Measurements from ENCODE around the gene CEP135.
"Not testable (repeated sequence)": the region's sequence is repeated elsewhere in the genome, so short reads cannot be mapped to it uniquely, and the experiment has no call there.

CEP135 gene

GRCh38 chr4:55964046-55964445, 15.3 kb downstream of the CEP135 start:
- H3K27me3 ChIP-seq (ENCODE audit: insufficient read depth, low read depth) = no peaks in the 10 kb centered on the region
- H3K4me1 ChIP-seq (ENCODE audit: low read depth, poor library complexity, severe bottlenecking) = no peaks in the 10 kb centered on the region
- no peaks in the 10 kb centered on the region for H3K79me2 ChIP-seq (ENCODE audit: insufficient read depth, low read depth)
- no peak overlapping the region for H2AFZ ChIP-seq (ENCODE audit: low read depth)
- H3K36me3 ChIP-seq (ENCODE audit: insufficient read depth) = 0 out of 2 replicates have a peak, but pooled peaks cover 2% of the 10 kb centered on the region
- H3K4me3 ChIP-seq (IDR thresholded peaks at IDR 0.05; ENCODE audit: insufficient read depth, low read depth, low read length) = no peak overlapping the region
- no peak overlapping the region for H3K27ac ChIP-seq
- no peak overlapping the region for H3K9ac ChIP-seq
- no peak overlapping the region for H3K4me2 ChIP-seq
- H4K20me1 ChIP-seq (ENCODE audit: insufficient read depth) = no peaks in the 10 kb centered on the region
- no peak for TF ChIP-seq CTCF (conservative IDR thresholded peaks at IDR 0.05; ENCODE audit: low read depth, low read length)

- Histone ChIP-seq H4K20me1 (ENCODE audit: insufficient read depth) (no peaks in the 10 kb centered on the region), H2AFZ (ENCODE audit: low read depth) (no peak overlapping the region), H3K9ac (no peak overlapping the region), H3K4me1 (ENCODE audit: low read depth, poor library complexity, severe bottlenecking) (no peaks in the 10 kb centered on the region), H3K79me2 (ENCODE audit: insufficient read depth, low read depth) (no peaks in the 10 kb centered on the region), H3K4me2 (no peak overlapping the region), H3K4me3 (IDR thresholded peaks at IDR 0.05; ENCODE audit: insufficient read depth, low read depth, low read length) (no peak overlapping the region), H3K27ac (no peak overlapping the region), H3K36me3 (ENCODE audit: insufficient read depth) (0 out of 2 replicates have a peak, but pooled peaks cover 2% of the 10 kb centered on the region), H3K27me3 (ENCODE audit: insufficient read depth, low read depth) (no peaks in the 10 kb centered on the region)
- no peak for TF ChIP-seq CTCF (conservative IDR thresholded peaks at IDR 0.05; ENCODE audit: low read depth, low read length)
Measured at GRCh38 chr4:55965585-55965984, 16.8 kb downstream of the CEP135 start.

GRCh38 chr4:55966324-55966723, 17.6 kb downstream of the CEP135 start:
- H3K27ac ChIP-seq; H3K9ac ChIP-seq; H4K20me1 ChIP-seq (ENCODE audit: insufficient read depth); H3K4me2 ChIP-seq; H3K4me1 ChIP-seq (ENCODE audit: low read depth, poor library complexity, severe bottlenecking); H3K36me3 ChIP-seq (ENCODE audit: insufficient read depth); H3K27me3 ChIP-seq (ENCODE audit: insufficient read depth, low read depth); H2AFZ ChIP-seq (ENCODE audit: low read depth); H3K4me3 ChIP-seq (IDR thresholded peaks at IDR 0.05; ENCODE audit: insufficient read depth, low read depth, low read length); H3K79me2 ChIP-seq (ENCODE audit: insufficient read depth, low read depth): not testable (repeated sequence)

- no peak overlapping the region for H3K27ac ChIP-seq
- no peak overlapping the region for H3K9ac ChIP-seq
- H3K79me2 ChIP-seq (ENCODE audit: insufficient read depth, low read depth) = no peaks in the 10 kb centered on the region
- H3K4me3 ChIP-seq (IDR thresholded peaks at IDR 0.05; ENCODE audit: insufficient read depth, low read depth, low read length) = no peak overlapping the region
- no peaks in the 10 kb centered on the region for H4K20me1 ChIP-seq (ENCODE audit: insufficient read depth)
- H3K27me3 ChIP-seq (ENCODE audit: insufficient read depth, low read depth) = no peaks in the 10 kb centered on the region
- no peak overlapping the region for H3K4me2 ChIP-seq
- 0 out of 2 replicates have a peak, but pooled peaks cover 2% of the 10 kb centered on the region for H3K36me3 ChIP-seq (ENCODE audit: insufficient read depth)
- H2AFZ ChIP-seq (ENCODE audit: low read depth) = no peak overlapping the region
- H3K4me1 ChIP-seq (ENCODE audit: low read depth, poor library complexity, severe bottlenecking) = no peaks in the 10 kb centered on the region
- no peak for TF ChIP-seq CTCF (conservative IDR thresholded peaks at IDR 0.05; ENCODE audit: low read depth, low read length)
Measured at GRCh38 chr4:55967376-55967775, 18.6 kb downstream of the CEP135 start.

GRCh38 chr4:55973650-55974049, 24.9 kb downstream of the CEP135 start:
- TF ChIP-seq CTCF (conservative IDR thresholded peaks at IDR 0.05; ENCODE audit: low read depth, low read length) = no peak
- H3K4me2 ChIP-seq = no peak overlapping the region
- H3K36me3 ChIP-seq (ENCODE audit: insufficient read depth) = no peaks in the 10 kb centered on the region

More at GRCh38 chr4:55973650-55974049, 24.9 kb downstream of the CEP135 start:
- Histone ChIP-seq H3K79me2 (ENCODE audit: insufficient read depth, low read depth) (no peaks in the 10 kb centered on the region), H3K27me3 (ENCODE audit: insufficient read depth, low read depth) (no peaks in the 10 kb centered on the region), H3K4me1 (ENCODE audit: low read depth, poor library complexity, severe bottlenecking) (no peaks in the 10 kb centered on the region), H3K27ac (no peak overlapping the region), H2AFZ (ENCODE audit: low read depth) (no peak overlapping the region), H3K9ac (no peak overlapping the region), H3K4me3 (IDR thresholded peaks at IDR 0.05; ENCODE audit: insufficient read depth, low read depth, low read length) (no peak overlapping the region), H4K20me1 (ENCODE audit: insufficient read depth) (no peaks in the 10 kb centered on the region)
